Forelimb muscle (tissue), 1 donor: ENCODE data around the gene MTX2. TPM values are rescaled to one million over a fixed set of nuclear protein-coding genes. Genes with fewer than 3 reads are reported as not detected.

Experiments used
- DNase-seq: peaks from one replicate; pipeline ENCODE4 v3.0.0-alpha.2; 2013; ENCODE audit warnings: low read depth
- polyA plus RNA-seq: library from polyadenylated mRNA; unstranded; fragments of 120-200 nt; gene quantifications from one replicate; pipeline ENCODE4 v1.2.1, GENCODE V29; 2013; ENCODE audit not compliant: insufficient read length

The MTX2 gene
- polyA plus RNA-seq, result 59.0 TPM

DNA sequence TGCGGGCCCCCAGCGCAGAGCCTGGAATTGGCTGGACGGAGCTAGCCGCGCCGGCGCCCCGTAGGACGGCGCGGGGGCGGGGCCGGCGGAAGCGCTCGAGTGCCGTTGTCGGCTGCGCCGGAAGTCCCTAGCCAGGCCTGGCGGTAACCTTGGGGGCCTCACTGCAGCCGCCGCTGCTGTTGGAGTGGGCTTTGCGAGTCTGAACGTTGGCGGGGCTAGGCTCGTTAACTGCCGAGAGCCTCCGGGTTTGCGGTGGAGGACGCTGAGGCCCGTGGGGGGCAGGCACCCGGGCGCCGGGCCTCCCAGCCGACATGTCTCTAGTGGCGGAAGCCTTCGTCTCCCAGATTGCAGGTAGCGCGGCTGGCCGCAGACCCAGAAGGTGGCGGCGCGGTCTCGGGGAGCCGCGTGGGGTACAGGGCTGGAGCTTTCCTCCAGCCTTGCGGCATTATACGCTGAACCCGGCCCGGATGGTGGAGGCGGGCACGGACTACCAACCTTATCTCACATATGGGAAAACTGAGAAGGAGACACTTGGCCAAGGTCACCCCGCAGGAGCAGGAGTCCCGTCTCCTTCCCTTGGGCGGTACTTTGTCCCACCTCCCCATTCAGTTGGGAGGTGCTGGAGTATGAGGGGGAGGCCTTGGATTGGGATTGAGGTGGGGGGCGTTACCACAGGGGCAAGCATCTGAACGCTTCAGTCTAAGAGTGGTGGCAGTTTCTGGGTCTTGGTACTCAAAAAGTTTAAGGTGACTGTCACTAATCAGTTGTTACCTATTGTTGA, at the start of gene MTX2:
MTX2 (plus strand) TSS at position 124 of the 781 bp plus-strand sequence; CDS start at position 312, 188 bp downstream.
- peak; percentile 28 for DNase-seq

DNA sequence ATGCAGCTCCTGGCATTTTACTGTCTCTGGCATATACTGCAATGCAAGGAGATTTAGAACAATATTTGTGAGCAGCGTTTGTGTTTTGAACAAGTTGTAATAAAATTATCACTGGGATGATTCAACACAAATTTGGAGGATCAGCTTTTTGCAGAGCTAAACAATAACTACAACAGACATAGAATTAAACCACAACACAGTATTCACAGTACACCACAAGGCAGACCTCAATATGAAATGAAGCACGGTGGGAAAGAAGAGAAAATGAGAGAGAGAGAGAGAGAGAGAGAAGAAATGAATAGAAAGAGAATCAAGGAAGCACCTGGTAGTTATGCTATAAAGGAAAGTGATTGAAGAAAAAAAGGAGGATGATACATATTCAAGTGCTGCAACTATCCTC, 41.4 kb upstream of the MTX2 start:
- no peak for DNase-seq

DNA sequence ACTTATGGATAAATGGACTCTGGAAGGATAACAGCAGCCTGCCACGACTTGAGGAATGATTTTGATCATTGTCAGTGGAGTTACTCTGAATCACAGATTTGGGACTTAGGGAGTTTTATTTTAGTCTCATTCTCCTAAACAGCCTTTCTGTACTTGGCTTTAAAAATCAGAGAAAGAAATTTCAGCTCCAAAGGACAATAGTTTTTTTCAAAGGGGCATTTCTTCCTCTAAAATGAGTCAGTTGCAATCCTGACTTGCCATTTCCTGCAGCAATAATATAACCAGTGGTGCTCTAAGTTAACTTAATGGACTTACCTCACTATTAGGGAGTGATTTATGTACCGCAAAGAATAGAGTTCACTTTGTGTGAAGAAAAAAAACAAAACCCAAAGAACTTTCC, 35.1 kb upstream of the MTX2 start:
- no peak for DNase-seq

DNA sequence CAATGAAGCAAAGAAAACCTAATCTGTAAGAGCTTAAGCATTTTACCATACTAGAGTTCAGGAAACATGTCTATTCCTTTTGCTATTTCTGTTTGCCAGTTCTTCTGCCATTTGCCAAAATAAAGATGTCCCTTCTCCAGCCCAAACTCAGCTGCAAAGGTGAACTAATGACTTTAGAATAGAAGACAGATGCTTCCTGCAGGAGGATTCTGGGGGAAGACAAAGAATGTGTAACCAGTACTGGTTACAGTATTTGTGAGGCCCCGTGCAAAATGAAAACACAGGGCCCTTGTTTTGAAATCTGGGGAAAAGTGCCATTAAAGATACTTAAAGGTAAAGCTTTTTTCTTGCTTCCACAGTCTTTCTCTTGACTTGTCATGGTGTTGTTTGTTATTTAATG, 34.3 kb upstream of the MTX2 start:
- no peak for DNase-seq

DNA sequence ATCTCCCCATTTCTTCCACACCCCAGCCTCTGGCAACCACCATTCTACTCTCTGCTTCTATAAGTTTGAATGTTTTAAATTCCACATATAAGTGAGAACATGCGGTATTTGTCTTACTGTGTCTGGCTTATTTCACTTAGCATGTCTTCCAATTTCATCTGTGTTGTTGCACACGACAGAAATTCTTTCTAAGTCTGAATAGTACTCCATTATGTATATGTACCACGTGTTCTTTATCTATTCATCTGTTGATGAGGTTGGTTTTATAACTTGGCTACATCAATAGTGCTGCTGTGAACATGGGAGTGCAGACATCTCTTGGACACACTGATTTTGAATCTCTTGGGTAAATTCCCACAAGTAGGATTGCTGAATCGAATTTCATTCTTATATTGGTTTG, 31.8 kb upstream of the MTX2 start:
- no peak for DNase-seq

DNA sequence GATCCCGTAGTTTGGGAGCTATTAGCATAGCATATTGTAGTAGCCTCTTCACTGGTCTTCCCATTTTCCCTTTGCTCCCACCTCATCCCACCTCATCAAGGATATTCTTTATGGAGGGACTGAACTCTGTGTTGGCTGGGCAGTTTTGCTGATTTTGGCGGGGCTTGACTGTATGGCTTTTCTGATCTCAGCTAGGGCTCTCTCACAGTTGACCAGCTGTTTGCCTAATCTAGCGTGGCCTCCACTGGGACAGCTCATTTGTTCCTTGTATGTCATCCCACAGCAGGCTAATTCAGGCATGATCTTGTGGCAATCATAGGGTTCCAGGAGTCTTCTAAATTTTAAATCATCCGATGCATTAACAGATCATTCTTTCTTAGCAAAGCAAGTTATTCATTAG, 30.2 kb upstream of the MTX2 start:
- DNase-seq, result no peak

DNA sequence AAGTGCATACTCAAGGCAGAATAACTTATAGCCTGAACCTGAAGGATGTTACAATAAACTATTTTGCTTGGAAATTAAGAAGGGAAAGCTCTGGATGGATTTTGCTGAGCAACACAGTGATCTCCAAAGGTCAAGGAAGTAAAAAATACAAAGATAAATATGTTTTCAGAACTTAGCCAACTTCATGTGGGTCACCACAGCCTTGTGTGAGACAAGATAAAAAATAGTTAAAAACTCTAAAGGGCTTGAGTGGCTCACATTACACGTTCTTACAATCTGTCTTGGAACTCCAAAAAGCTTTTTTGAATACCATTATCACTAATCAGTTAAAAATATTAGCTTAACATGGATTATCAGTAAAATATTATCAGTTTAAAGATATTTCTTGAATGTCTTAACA, 28.9 kb upstream of the MTX2 start:
- no peak for DNase-seq

DNA sequence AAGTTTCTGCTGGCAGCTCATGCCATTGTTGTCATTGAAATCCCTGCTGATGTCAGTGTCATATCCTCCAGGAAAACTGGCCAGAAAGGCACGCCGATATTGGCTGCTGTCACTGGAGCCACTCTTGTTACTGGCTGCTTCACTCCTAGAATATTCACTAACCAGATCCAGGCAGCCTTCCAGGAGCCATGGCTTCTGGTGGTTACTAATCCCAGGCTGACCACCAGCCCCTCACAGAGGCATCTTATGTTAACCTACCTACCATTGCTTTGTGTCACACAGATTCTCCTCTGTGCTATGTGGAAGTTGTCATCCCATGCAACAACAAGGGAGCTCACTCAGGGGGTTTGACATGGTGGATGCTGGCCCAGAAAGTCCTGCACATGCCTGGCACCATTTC, 27.0 kb upstream of the MTX2 start:
- no peak for DNase-seq

DNA sequence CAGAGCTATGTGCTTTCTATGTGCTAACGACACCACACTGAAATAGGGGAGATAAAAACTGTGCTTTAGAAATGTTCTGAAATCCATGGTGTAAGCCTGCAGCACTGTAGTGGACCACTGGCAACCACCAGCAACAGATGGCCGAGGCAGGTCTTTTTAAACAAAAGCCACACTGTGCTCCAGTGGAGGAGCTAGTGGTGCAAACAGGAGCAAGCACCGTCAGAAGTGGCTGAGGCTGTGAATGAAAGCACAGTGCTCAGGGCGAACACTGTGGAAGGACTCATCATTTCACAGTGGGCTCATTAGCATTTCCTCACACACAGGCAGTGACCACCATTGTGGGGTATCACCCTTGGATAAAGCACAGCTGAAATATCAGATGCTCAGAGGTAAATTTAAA, 22.9 kb upstream of the MTX2 start:
- DNase-seq, result no peak

DNA sequence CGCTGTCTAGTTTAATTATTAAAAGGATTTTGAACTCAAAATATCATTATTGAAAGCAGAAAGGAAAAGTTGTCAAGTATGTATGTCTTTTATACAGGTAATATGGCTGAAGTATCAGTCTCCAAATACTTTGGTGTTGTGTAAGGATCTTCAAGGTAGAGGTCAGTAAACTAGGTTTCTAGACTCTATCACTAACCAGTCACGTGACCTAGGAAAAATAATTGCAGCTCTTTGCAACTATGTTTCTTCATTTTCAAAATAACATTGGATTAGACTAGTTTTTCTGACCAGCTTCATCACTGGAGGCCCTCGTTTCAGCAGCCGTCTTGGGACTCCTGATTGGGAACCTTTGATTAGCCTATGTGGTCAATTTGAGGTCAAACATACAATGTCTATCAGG, 21.4 kb upstream of the MTX2 start:
- DNase-seq, result no peak

DNA sequence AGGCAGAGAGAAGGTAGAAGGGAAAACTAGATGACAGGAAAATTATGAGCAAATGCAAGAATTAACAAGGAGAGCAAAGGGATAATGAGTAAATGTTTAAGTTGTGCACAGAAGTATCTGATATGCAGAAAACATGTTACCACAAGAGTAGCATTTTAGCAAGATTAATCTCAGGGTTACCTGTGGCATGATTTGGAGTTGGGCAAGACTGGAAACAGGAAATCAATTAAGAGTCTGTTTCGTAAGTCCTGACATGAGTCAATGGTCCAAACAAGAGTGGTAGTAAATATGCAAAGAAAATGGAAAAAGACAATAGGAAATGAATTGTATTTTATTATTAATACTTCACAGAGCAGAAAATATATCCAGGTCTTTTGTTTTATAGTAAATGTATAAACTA, 17.3 kb upstream of the MTX2 start:
- no peak for DNase-seq

DNA sequence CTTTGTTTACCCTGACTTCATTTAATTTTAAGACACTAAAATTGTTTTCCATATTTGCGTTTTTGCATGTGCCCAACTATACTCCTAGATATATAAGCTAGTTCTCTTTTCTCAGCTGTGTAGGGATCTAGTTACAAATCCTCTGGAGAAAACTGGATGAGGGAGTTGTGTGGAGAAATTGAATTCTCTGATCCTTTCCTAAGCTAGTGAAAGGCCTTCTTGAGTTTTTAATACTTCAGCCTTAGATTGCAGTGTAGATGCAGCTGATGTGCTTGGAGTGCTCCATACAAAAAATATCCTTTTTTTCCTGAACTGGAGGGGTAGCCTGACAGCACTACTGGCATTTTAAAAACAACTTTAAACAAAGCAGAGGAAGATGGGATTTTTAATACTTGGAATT, 8.6 kb upstream of the MTX2 start:
- no peak for DNase-seq

DNA sequence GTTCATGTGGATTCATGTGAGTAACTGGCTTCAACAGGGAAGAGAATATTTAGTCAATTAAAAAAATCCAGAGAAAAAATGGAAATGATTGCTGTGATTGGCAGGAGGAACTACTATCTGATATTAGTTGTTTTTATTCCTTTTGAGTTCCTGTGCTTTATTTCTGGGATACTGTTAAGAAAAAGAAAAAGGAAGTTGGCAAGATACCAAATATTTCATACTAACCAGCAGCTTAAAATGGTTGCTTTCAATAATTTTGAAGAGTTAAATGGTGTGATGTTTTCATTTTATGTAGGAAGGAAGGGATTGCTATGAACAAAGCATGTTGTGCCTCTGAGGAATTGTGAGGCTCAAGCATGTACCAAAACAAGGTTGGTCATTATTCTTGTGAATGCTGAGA, 8.1 kb upstream of the MTX2 start:
- no peak for DNase-seq

DNA sequence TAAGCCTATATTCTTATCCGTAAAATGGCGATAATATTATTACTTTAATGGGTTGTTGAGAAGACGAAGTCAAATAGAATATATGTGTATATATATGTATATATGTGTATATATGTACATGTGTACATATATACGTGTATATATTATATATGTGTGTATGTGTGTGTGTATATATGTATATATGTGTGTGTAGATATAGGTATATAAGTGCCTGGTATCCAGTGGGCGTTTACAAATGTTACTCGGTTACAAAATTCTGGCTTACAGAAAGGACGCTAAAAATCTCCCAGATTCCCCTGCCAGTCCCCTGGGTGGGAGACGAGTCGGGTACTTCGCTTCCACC, 295 bp upstream of the MTX2 start:
- DNase-seq, result no peak

DNA sequence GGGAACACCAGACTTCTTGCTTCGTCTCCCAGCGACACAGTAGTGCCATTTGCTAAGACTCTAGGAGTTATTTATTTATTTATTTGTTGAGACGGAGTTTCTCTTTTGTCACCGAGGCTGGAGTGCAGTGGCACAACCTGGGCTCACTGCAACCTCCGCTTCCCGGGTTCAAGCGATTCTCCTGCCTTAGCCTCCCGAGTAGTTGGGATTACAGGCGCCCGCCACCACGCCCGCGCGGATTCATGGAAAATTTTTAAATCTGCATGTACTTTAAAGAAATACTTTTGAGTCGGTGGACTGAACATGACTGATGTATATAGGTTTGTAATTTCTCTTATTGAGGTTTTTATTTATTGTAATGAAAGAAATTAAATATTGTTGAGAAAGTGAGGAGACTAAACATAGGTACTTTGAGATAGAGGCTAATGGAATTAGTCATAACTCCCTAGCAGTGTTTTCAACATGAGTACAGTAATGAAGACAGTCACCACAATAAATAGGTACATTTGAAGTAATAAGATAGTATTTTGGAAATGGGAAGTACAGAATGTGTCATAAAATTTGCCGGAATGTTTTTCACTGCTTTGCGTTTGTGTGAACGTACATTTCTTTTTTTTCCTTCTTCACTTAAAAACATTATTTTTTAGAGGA, 983 bp downstream of the MTX2 start:
- DNase-seq, result no peak

DNA sequence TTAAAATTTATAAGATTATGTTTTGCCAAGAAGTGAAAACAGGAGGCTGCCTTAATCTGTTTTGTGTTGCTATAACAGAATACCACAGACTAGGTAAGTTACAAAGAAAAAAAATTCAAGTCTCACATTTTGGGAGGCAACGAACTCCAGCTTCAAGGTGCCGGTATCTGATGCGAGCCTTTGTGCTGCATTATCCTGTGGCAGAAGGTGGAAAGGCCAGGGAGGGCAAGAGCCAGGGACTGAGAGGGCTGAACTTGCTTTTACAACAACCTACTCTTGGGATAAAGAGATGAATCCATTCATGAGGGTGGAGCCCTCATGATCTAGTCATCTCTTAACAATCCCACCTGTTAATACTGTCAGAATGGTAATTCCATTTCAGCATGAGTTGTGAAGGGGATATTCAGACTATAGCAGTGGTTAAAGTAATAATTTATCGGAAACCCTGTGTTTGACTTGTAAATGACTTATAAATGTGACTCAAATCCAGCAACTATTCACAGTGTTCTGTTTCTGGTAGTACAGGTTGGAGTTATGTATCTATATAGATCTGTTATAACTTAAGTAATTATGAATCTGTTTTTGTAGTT, 3.7 kb downstream of the MTX2 start:
- DNase-seq, result no peak

DNA sequence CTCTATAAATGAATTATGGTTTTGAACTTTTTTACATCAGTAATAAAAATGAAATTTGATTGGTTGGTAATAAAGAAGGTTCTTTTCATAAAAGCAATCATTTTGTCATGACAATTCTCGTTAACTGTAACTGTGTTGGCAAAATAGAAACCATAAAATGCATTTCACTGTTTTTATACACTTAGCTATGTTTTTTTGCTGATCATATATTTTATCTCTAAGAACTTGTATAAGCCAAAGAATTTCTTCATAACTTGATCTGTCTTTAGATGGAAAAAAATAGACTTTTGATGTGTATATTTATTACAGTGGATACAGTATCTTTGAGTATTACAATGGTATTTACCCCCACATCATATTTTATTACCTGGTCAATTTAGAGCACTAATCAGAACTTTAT, 9.7 kb downstream of the MTX2 start:
- DNase-seq, result no peak

DNA sequence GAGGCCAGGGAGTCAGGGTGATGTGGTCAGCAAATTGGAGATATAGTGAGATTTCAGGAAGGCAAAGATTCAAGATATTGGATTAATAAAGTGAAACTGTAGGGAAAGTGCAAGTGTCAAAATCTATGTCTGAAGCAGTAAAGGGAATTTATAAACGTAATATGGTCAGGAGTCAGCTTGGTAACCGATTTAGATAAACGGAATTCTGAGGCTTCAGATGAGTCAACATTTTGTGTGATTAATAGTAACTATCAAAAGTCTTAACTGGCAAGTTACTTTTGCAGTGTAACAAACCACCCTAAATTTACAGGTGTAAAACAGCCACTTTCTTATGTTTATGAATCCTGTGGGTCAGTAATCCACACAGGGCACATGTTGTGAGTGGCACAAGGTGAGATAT, 10.9 kb downstream of the MTX2 start:
- DNase-seq, result no peak

DNA sequence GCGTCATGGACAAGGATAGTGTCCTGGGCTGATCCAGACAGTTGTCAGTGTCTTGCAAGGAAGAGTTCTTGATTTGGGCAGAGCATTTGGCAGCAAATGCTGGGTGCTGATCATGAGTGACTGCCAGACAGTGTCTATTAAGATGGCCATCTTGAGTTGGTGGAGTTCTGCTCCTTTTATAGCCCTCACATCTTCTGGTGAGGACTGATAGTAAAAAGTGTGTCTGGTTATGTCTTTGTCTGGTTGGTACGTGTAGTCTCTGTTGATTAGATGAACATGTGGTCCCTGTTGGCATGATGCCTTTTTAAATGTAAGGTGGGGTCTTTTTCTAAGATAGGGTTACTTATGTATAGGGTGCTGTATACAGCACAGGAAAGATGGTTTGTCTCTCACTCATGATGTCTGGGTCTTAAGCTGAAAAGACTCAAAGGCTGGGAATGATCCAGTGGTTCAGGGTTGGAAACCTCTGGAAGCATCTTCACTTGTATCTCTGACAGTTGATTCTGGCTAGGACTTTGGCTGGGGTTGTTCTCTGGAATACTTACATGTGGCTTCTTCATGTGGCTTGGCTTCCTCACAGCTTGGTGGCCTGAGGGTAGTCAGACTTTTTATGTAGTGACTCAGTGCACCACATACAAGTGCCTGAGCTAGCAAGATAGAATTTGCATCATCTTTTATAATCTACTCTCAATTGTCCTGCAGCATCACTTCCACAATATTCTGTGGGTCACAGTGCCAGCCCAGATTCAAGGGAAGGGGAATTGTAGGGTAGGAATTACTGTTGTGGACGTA, 11.8 kb downstream of the MTX2 start:
- DNase-seq, result no peak

DNA sequence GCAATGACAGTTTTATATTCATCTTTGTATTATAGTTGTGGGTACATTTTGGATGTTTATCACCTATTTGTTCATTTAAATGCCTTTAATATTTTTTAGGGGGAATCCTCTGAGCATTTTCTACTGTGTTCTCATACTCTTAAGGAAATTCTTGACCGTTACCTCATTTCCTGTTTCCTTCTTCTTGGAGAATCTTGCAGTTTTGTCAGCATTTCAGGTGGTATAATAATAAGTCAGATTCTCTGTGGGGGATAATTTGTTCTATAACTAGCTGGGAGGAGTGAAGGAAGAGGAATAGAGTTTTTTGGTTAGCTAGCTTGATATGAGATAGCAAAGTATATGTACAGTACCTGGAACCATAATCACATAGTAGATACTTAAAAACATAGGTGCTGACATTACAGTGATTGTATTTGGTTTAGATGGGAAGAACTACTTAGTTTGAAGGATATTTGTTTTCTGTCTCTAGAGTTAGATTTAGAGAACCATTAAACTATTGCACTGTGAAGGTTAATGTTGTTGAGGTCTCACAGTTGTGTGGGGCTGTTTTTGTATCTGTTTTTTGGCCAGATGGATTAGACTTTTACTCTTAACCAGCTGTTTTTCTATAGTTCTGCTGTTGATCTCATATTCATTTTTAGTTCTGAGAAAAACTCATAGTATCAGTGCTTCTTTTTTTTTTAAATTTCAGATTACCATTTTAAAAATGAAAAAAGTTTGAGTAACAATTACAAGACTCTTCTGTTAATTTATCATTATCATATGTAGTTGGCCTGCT, 14.2 kb downstream of the MTX2 start:
- DNase-seq, result no peak

DNA sequence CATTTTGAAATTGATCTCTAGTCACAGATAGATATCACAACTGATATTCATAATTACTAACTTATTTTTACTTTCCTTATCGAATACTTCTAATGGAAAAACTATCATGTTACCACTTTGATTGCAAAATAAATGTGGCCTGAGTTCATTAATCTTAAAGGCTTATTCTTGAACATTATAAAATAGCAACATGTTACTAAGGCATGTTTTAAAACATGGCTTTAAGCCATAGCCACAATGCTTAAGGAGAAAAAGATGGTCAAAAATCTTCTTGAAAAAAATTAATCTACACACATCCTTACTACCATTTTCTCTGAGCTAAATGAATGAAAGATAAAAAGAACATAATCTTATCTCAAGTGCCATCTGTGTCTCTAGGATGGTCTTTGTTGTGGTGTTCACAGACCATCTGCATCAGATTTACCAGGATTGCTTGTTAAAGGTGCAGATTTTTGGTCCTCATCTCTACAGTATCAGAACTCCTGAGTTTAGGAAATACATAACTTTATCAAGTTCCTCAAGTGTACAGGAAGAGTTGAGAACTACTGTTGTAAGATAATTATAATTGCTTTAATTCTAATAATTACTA, 15.3 kb downstream of the MTX2 start:
- DNase-seq, result no peak
